Astrocyte of the hippocampus (primary cell): Measurements from ENCODE around the gene OR1I1.
A peak's percentile ranks its signal among the peaks of the same experiment; 100 is the strongest.
"Not testable (repeated sequence)": the region's sequence is repeated elsewhere in the genome, so short reads cannot be mapped to it uniquely, and the experiment has no call there.

Source experiments
- DNase-seq: peaks from one replicate; pipeline ENCODE4 v3.0.0; 2011; ENCODE audit warnings: low read depth, low spot score

OR1I1 gene, protein sequence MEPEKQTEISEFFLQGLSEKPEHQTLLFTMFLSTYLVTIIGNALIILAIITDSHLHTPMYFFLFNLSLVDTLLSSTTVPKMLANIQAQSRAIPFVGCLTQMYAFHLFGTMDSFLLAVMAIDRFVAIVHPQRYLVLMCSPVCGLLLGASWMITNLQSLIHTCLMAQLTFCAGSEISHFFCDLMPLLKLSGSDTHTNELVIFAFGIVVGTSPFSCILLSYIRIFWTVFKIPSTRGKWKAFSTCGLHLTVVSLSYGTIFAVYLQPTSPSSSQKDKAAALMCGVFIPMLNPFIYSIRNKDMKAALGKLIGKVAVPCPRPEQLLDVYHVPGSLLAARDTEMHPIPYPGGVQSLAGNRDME

GRCh38 chr19:15081911-15082310, at the start of gene OR1I1:
TSS of gene OR1I1 (plus strand) at chr19:15082211. CDS start at chr19:15087066, 4,855 bp downstream.
- no peak for DNase-seq

GRCh38 chr19:15035795-15036311, 46.2 kb upstream of the OR1I1 start:
- no peak for DNase-seq

DNA sequence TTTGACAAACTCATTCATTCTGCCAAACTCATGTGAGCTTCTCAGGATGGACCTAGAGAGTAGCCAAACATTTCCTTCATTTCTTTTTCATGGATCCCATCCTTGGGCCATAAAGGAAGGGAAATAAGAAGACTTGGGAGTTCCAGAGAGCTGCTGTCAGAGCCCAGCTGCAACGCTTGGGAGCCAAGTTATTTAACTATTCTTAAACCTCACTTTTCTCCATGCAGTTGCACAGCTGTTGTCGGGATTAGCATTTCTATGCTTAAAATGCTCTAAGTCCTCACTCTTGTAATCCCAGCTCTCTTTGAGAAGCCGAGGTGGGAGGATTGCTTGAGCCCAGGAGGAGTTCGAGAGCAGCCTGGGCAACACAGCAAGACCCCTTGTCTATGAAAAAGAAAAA, 44.4 kb upstream of the OR1I1 start:
- DNase-seq: no peak

- DNase-seq: no peak
Measured at GRCh38 chr19:15038294-15038693, 43.7 kb upstream of the OR1I1 start.

- no peak for DNase-seq
Measured at GRCh38 chr19:15042003-15042402, 40.0 kb upstream of the OR1I1 start.

DNA sequence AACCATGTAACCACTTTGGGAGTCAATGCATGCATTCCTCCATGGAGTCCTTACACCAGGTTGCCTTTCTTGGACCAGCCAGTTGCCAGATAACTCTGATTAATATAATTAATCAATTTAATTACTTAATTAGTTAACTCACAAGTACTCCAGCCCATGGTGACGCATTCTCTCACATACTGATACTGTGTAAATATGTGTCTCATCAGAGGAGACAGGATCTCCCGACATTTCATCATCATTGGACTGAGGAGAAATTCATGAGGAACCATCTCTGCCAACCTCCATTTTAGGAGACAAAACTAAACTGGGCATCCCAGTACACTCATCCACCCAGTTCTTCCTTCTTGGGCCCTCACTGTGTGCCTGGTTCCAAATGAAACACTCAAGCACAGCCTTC, 39.2 kb upstream of the OR1I1 start:
- no peak for DNase-seq

- no peak for DNase-seq
Measured at GRCh38 chr19:15045506-15045905, 36.5 kb upstream of the OR1I1 start.

- DNase-seq: no peak
Measured at GRCh38 chr19:15047680-15048079, 34.3 kb upstream of the OR1I1 start.

GRCh38 chr19:15048128-15048527, 33.9 kb upstream of the OR1I1 start:
- no peak for DNase-seq

DNA sequence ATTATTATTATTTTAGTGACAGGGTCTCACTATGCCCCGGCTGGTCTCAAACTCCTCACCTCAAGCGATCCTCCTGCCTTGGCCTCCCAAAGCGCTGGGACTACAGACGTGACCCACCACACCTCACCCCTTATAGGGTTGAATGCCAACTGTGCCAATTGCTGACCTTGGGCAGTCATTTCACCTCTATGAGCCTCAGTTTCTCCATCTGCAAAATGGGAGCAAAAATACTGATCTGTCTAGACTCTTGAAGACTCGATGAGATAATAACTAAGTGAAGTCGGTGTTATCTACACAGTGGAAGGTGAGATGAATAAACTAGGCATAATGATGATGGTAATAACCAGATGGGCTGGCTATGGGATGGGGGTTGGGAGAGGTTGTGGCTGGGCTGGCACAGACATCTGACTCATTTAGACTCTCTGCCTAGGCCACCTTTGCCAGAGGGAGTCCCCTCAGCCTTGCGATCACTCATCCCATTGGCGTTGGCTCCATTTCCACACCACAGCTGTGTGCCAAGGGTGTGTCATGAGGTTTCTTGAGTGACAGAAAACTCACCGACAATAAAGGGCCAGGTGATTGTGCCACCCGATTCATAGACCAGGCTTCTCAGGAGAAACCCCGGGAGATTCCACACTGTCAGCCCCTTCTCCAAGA, 33.0 kb upstream of the OR1I1 start, which contains the start of gene CASP14:
TSS of gene CASP14 (plus strand) at position 596 of the 657 bp plus-strand sequence. CDS start 2,772 bp downstream, outside the sequence.
- DNase-seq: no peak

- DNase-seq: no peak
Measured at GRCh38 chr19:15050639-15051038, 31.4 kb upstream of the OR1I1 start.

DNA sequence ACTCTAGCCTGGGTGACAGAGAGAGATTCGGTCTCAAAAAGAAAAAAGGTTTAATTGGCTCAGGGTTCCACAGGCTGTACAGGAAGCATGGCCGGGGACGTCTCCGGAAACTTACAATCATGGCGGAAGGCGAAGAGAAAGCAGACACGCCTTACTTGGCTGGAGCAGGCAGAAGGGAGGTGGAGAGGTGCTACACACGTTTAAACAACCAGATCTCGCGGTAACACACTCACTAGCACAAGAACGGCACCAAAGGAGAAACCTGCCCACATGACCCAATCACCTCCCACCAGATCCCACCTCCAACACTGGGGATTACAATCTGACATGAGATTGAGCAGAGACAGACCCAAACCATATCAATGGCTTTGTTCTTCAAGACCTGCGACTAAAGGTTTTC, 20.0 kb upstream of the OR1I1 start:
- no peak for DNase-seq

DNA sequence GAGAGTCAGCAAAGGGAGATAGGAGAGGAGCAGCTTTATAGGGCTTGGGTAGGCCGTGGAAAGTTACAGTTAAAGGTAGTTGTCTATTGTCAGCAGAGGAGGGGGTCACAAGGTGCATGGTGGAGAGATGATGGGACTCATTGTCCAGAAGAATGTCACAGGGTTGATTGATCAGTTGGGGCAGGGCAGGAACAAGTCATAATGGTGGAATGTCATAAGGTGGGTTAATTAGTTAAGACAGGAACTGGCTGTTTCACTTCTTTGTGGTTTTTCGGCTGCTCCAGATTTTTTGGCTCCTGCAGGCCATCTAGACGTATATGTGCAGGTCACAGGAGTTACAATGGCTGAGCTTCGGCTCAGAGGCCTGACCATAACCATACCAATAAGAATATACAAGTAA, 11.6 kb upstream of the OR1I1 start:
- DNase-seq: not testable (repeated sequence)

DNA sequence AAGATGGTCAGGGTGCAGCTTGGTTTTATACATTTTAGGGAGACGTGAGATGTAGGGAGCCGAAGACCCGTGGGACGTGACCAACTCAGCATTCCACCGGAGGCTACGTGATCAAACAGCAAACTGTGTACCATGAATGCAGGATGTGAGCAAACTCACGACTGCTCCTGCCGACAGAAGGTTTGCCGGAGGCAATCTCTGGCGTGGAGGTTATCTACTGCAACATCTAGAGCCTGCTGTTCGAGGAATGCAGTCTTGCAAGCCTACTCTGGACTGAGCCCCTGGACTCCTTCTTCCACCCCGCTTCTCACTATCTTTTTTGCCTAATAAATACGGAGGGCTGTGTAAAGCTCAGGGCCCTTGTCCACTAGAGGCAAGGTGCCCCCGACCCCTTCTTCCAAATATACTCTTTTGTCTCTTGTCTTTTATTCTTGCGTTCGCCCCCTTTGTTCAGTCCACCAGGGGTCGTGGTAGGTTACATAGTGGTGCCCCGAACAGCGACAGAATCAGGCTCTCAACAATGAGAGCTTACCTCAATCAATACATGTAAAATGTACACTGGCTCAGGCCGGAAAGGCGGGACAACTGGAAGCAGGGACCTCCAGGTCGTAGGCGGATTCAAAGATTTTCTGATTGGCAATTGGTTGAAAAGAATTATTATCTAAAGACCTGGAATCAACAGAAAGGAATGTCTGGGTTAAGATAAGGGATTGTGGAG, 8.9 kb upstream of the OR1I1 start:
- no peak for DNase-seq

- DNase-seq: no peak
Measured at GRCh38 chr19:15074371-15074770, 7.6 kb upstream of the OR1I1 start.

- DNase-seq: no peak
Measured at GRCh38 chr19:15075806-15076205, 6.2 kb upstream of the OR1I1 start.

DNA sequence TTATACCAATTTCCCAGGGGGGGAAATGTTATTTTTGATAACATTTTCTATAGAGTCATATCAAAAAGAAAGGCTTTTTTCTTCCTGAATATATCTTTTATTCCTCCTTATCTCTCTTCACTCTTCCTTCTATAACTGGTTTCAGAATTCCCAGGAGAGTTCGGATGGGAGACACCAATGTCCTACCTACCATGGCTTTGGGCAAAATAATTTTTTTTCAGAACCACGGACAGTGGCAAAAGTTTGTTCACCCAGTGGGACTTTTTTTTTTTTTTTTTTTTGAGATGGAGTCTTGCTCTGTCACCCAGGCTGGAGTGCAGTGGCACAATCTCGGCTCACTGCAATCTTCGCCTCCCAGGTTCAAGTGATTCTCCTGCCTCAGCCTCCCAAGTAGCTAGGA, 2.0 kb upstream of the OR1I1 start:
- DNase-seq: not testable (repeated sequence)

- DNase-seq: no peak
Measured at GRCh38 chr19:15087182-15087581, 5.2 kb downstream of the OR1I1 start.

GRCh38 chr19:15091918-15092753, 10.1 kb downstream of the OR1I1 start:
- DNase-seq: peak; percentile 75

DNA sequence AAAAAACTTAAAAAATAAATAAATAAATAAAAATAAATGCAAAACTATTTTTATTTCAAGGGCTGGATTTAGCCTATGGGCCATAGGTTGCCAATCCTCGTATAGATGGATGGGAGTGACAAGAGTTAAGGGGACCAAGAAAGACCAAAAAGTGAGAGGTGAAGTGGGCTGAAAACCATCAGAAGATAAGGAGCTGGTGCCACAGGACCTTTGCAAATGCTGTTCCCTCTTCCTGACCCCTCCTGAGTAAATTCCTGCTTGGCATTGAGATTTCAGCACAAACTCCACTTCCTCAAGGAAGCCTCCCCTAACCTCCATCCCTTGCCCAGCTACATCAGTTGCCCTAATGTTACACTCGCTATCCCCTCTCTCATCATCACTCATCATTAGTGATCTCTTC, 11.0 kb downstream of the OR1I1 start:
- DNase-seq: no peak

- no peak for DNase-seq
Measured at GRCh38 chr19:15096223-15096622, 14.2 kb downstream of the OR1I1 start.
